Caco-2 (cell line): ENCODE data around the gene SPTB. TPM values are rescaled to one million over a fixed set of nuclear protein-coding genes. Genes with fewer than 3 reads are reported as not detected.

Experiments
- BruUV-seq: library from RNA; stranded (reverse); fragments of 400-500 nt; replicated peaks from 2 replicates; lab custom pipeline; 2021; lab: Mats Ljungman, UMichigan
- CTCF ChIA-PET: fragments of 300-600 bp; sonication (Branson Sonifier 250); formaldehyde crosslinking; loops from one replicate; lab custom pipeline; 2022; ENCODE audit warnings: antibody characterized with exemption; lab: Charles Lee
- POLR2A ChIA-PET: fragments of 300-600 bp; sonication (Branson Sonifier 250); formaldehyde crosslinking; loops from one replicate; lab custom pipeline; 2022; ENCODE audit warnings: antibody characterized with exemption; lab: Charles Lee
- DNase-seq, 2 experiments: peaks; one replicate each; pipeline versions ENCODE4 v3.0.0 to v3.0.0-alpha.2; 2020 to 2022
- H3K27me3 ChIP-seq: replicated peaks from 2 replicates; pipeline ENCODE4 v1.6.0; 2011; ENCODE audit warnings: low read length; ENCODE audit not compliant: control insufficient read depth, insufficient read depth
- H3K36me3 ChIP-seq: 2 replicates; pipeline ENCODE4 v1.5.1; 2011; ENCODE audit warnings: low read length; ENCODE audit not compliant: control insufficient read depth, insufficient read depth
- H3K4me1 ChIP-seq: fragments of 250-450 bp; sonication (Bioruptor Pico); 2 replicates; pipeline ENCODE4 v1.5.1; 2020; ENCODE audit warnings: mild to moderate bottlenecking
- H3K4me3 ChIP-seq: 2 replicates; pipeline ENCODE4 v1.5.1; 2011; ENCODE audit warnings: low read depth, mild to moderate bottlenecking, control low read depth, low read length
- H3K9me3 ChIP-seq: fragments of 250-450 bp; sonication (Bioruptor Pico); 2 replicates; pipeline ENCODE4 v1.5.1; 2020; ENCODE audit warnings: mild to moderate bottlenecking, moderate library complexity
- H3K27ac Mint-ChIP-seq: one replicate; pipeline ENCODE4 v1.8.0; 2022; ENCODE audit warnings: mixed read lengths; ENCODE audit not compliant: unreplicated experiment
- H3K27me3 Mint-ChIP-seq: one replicate; pipeline ENCODE4 v1.8.0; 2022; ENCODE audit warnings: mixed read lengths; ENCODE audit not compliant: insufficient read depth, unreplicated experiment
- H3K36me3 Mint-ChIP-seq: one replicate; pipeline ENCODE4 v1.8.0; 2022; ENCODE audit warnings: mild to moderate bottlenecking, mixed read lengths; ENCODE audit not compliant: insufficient read depth, unreplicated experiment
- H3K4me1 Mint-ChIP-seq: one replicate; pipeline ENCODE4 v1.8.0; 2022; ENCODE audit warnings: low read depth, mixed read lengths; ENCODE audit not compliant: unreplicated experiment
- H3K4me3 Mint-ChIP-seq: one replicate; pipeline ENCODE4 v1.8.0; 2022; ENCODE audit warnings: mild to moderate bottlenecking, moderate library complexity, mixed read lengths; ENCODE audit not compliant: unreplicated experiment
- H3K9me3 Mint-ChIP-seq: one replicate; pipeline ENCODE4 v1.8.0; 2022; ENCODE audit warnings: mixed read lengths; ENCODE audit not compliant: unreplicated experiment
- intact Hi-C: fragments of 100-400 bp; cut with micrococcal nuclease; formaldehyde crosslinking; loops from one replicate; pipeline ENCODE4 v1.10.0; 2022; ENCODE audit not compliant: unreplicated experiment
- total RNA-seq: library from RNA; stranded (reverse); gene quantifications from 2 replicates; pipeline ENCODE4 v1.2.3, GENCODE V29; 2022
- TF ChIP-seq, protein P1 (sequence below), 2 experiments: fragments of 200-600 bp in 1 of 2; IDR thresholded peaks; 1 replicate in 1 of 2; 2 replicates in 1 of 2; pipeline versions ENCODE4 v1.5.1 to v1.8.0; 2011 to 2022; ENCODE audit warnings: antibody characterized with exemption in 1 of 2, control low read depth in 1 of 2, inconsistent platforms in 1 of 2, low read depth in 1 of 2, low read length in 1 of 2, mild to moderate bottlenecking in 1 of 2, moderate library complexity in 1 of 2; ENCODE audit not compliant: insufficient read depth in 1 of 2, severe bottlenecking in 1 of 2, unreplicated experiment in 1 of 2

SPTB gene
- total RNA-seq, 1 experiment from 2014 or later: 1.7 TPM

DNA sequence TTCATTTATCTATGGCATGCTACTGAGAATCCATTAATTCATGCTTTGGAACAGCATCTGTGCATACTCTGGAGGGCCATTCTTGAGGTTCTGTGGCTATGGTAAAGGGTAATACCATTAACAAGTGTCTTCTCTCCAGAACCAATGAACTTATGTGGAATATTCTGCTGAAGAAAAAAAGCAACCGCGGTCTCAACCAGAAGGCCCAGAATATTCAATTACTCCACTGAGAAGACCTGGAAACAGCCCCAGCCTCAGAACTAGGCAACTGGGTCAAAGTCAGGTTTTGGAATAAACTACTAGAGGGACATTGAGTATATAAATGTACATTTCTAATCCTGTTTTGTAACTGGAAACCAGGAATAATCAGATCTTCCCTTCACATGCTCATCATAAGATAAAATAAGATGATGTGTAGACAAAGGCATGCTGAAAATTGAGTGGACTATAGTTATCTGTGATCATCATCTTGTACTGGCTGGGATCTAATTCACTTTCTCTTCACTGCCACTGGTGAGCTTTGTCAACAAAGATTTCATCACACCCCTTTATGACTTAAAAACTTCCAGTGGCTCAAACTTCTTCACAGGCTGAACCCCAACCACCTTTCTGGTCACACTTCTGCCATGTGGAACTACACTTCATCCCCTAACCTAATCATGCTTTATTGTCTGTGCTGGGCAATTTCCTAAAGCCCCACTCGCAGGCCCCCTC, 6.0 kb downstream of the SPTB start:
- H3K4me3 Mint-ChIP-seq: no peak overlapping the region
- peaks cover 8% of the 10 kb centered on the region for H3K4me1 Mint-ChIP-seq
- Histone ChIP-seq H3K36me3 (no peaks in the 10 kb centered on the region), H3K27me3 (no peaks in the 10 kb centered on the region), H3K4me3 (no peak overlapping the region), H3K9me3 (0 out of 2 replicates have a peak, but pooled peaks cover 3% of the 10 kb centered on the region), H3K4me1 (no peaks in the 10 kb centered on the region)
- H3K36me3 Mint-ChIP-seq: peaks cover under 1% of the 10 kb centered on the region
- no peak overlapping the region for H3K27ac Mint-ChIP-seq
- TF ChIP-seq, protein P1, sequence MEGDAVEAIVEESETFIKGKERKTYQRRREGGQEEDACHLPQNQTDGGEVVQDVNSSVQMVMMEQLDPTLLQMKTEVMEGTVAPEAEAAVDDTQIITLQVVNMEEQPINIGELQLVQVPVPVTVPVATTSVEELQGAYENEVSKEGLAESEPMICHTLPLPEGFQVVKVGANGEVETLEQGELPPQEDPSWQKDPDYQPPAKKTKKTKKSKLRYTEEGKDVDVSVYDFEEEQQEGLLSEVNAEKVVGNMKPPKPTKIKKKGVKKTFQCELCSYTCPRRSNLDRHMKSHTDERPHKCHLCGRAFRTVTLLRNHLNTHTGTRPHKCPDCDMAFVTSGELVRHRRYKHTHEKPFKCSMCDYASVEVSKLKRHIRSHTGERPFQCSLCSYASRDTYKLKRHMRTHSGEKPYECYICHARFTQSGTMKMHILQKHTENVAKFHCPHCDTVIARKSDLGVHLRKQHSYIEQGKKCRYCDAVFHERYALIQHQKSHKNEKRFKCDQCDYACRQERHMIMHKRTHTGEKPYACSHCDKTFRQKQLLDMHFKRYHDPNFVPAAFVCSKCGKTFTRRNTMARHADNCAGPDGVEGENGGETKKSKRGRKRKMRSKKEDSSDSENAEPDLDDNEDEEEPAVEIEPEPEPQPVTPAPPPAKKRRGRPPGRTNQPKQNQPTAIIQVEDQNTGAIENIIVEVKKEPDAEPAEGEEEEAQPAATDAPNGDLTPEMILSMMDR (IDR thresholded peaks at IDR 0.05; ENCODE audit: insufficient read depth in 1 of 2, low read depth in 1 of 2, low read length in 1 of 2, severe bottlenecking in 1 of 2, unreplicated experiment in 1 of 2): no peak
- DNase-seq: no peak
- H3K27me3 Mint-ChIP-seq: peaks cover 18% of the 10 kb centered on the region
- intact Hi-C loops: no loop called here
- ChIA-PET CTCF (no interaction called here), POLR2A (interaction anchor here (0.6 kb wide), 1 partner anchor 50 kb away, joined by 3 read pairs; no protein-coding TSS in a partner anchor)
- H3K9me3 Mint-ChIP-seq: no peaks in the 10 kb centered on the region
- BruUV-seq: no TSS peak

DNA sequence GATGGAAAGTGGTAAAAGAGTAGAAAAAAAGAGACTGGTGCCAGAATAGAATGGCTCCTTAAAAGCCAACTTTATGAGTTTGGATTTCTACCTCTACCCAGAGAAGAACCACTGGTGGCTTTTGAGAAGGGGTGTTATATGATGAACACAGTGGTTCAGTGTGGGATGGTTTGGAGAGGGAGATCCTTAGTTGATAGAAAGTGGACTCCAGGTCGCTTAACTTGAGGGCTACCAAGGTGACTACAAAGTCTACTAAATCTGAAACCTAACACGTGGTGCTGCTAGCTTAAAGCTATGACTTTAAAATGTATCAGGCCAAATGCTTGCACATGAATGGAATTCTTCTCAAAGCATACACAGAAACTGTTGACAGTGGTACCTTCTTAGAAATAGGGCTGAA, 8.4 kb downstream of the SPTB start:
- DNase-seq: no peak
- Histone ChIP-seq H3K36me3 (no peaks in the 10 kb centered on the region), H3K27me3 (no peaks in the 10 kb centered on the region), H3K4me1 (no peaks in the 10 kb centered on the region), H3K4me3 (no peak overlapping the region), H3K9me3 (0 out of 2 replicates have a peak, but pooled peaks cover 3% of the 10 kb centered on the region)
- Mint-ChIP-seq H3K27me3 (peaks cover 21% of the 10 kb centered on the region), H3K4me1 (peaks cover 8% of the 10 kb centered on the region), H3K4me3 (no peak overlapping the region), H3K27ac (no peak overlapping the region), H3K9me3 (no peaks in the 10 kb centered on the region), H3K36me3 (no peaks in the 10 kb centered on the region)
- POLR2A ChIA-PET: no interaction called here
- BruUV-seq: no TSS peak
- CTCF ChIA-PET: no interaction called here
- intact Hi-C loops: no loop called here
- TF ChIP-seq, protein P1 (IDR thresholded peaks at IDR 0.05; ENCODE audit: insufficient read depth in 1 of 2, low read depth in 1 of 2, low read length in 1 of 2, severe bottlenecking in 1 of 2, unreplicated experiment in 1 of 2): no peak

DNA sequence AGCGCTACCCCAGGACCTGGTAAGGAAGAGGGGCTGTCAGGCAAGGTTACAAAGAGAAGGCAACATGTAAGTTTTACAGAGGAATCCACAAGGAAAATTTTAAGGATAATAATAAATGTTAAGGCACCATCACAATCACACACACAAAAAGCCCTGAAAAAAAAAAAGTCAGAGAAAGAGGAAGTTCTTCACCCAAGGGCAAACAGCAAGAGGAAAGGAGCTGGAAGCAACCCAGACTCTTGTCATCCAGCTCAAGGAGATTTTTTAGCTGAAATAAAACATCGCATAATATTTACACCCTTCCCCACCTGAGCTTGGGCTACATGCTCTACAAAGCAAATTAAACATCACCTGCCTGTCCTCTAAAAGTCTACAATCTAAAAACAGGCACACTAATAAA, 9.5 kb downstream of the SPTB start:
- TF ChIP-seq, protein P1 (IDR thresholded peaks at IDR 0.05; ENCODE audit: insufficient read depth in 1 of 2, low read depth in 1 of 2, low read length in 1 of 2, severe bottlenecking in 1 of 2, unreplicated experiment in 1 of 2): no peak
- Mint-ChIP-seq H3K4me3 (no peak overlapping the region), H3K27me3 (peaks cover 21% of the 10 kb centered on the region), H3K4me1 (peaks cover 8% of the 10 kb centered on the region), H3K27ac (no peak overlapping the region), H3K9me3 (no peaks in the 10 kb centered on the region), H3K36me3 (no peaks in the 10 kb centered on the region)
- intact Hi-C loops: no loop called here
- Histone ChIP-seq H3K4me1 (no peaks in the 10 kb centered on the region), H3K36me3 (no peaks in the 10 kb centered on the region), H3K4me3 (no peak overlapping the region), H3K27me3 (no peaks in the 10 kb centered on the region), H3K9me3 (0 out of 2 replicates have a peak, but pooled peaks cover 3% of the 10 kb centered on the region)
- no peak for DNase-seq
- ChIA-PET POLR2A (no interaction called here), CTCF (interaction anchor here (0.9 kb wide), 1 partner anchor 8 kb away, joined by 3 read pairs; no protein-coding TSS in a partner anchor)
- no TSS peak for BruUV-seq
